H1 (cell line): ENCODE measurements around the gene CALHM2. TPM values are rescaled to one million over a fixed set of nuclear protein-coding genes. Genes with fewer than 3 reads are reported as not detected.

Experiments used
- CEBPB ChIP-seq: IDR thresholded peaks from 2 replicates; pipeline ENCODE4 v1.6.1; 2012; ENCODE audit warnings: low read depth, low read length
- CHD1 ChIP-seq: IDR thresholded peaks from 2 replicates; pipeline ENCODE4 v1.6.1; 2012; ENCODE audit warnings: low read depth, low read length, improper control_type of control experiment
- GTF2F1 ChIP-seq: IDR thresholded peaks from 2 replicates; pipeline ENCODE4 v1.6.1; 2012; ENCODE audit warnings: low read depth, low read length, improper control_type of control experiment, borderline replicate concordance
- HDAC6 ChIP-seq: IDR thresholded peaks from one replicate; pipeline ENCODE4 v1.7.1; 2012; ENCODE audit warnings: low read depth, mild to moderate bottlenecking, inconsistent platforms, low read length, moderate library complexity
- POLR2AphosphoS5 ChIP-seq: IDR thresholded peaks from 2 replicates; pipeline ENCODE4 v1.6.1; 2011; ENCODE audit warnings: low read depth, low read length
- POU5F1 ChIP-seq: IDR thresholded peaks from 2 replicates; pipeline ENCODE4 v1.6.1; 2011; ENCODE audit warnings: low read depth, mild to moderate bottlenecking, low read length, moderate library complexity
- TCF12 ChIP-seq: IDR thresholded peaks from 2 replicates; pipeline ENCODE4 v1.6.1; 2011; ENCODE audit warnings: low read depth, mild to moderate bottlenecking, low read length
- polyA plus RNA-seq, 7 experiments: library from polyadenylated mRNA; depleted of rRNA in 3 of 7; stranded (reverse) in 5 of 7; unstranded in 2 of 7; fragments of >200 nt in 5 of 7; fragments of 200-250 nt in 2 of 7; gene quantifications; 1 replicate in 5 of 7; 2 replicates in 1 of 7; 4 replicates in 1 of 7; pipeline versions ENCODE4 v1.2.1 to v1.2.3, GENCODE V29; 2011 to 2013; ENCODE audit warnings: missing spikeins in 2 of 7, mixed read lengths in 2 of 7
- total RNA-seq: library from RNA; stranded (reverse); fragmentation: NEBNext Ultra II Directional; extraction: Animal tissue kit (Norgen Biotek cat#: 25700); gene quantifications from 2 replicates; pipeline ENCODE4 v1.2.1, GENCODE V29; 2021
- TF ChIP-seq, protein P1 (sequence below): fragments of 300-600 bp; sonication (generic); IDR thresholded peaks from 2 replicates; pipeline ENCODE4 v1.7.1; 2012; ENCODE audit warnings: low read length, moderate library complexity, mild to moderate bottlenecking, inconsistent platforms; ENCODE audit not compliant: insufficient replicate concordance
- TF ChIP-seq, protein P2 (sequence below): IDR thresholded peaks from 2 replicates; pipeline ENCODE4 v1.6.1; 2011; ENCODE audit warnings: low read depth, mild to moderate bottlenecking, low read length; ENCODE audit not compliant: insufficient read depth

Gene CALHM2
- total and polyA plus RNA-seq, 2 of the 8 experiments (the other 6 are each of a cell fraction or from before 2014, with no cell fraction given) = 1.2 to 2.4 TPM

DNA sequence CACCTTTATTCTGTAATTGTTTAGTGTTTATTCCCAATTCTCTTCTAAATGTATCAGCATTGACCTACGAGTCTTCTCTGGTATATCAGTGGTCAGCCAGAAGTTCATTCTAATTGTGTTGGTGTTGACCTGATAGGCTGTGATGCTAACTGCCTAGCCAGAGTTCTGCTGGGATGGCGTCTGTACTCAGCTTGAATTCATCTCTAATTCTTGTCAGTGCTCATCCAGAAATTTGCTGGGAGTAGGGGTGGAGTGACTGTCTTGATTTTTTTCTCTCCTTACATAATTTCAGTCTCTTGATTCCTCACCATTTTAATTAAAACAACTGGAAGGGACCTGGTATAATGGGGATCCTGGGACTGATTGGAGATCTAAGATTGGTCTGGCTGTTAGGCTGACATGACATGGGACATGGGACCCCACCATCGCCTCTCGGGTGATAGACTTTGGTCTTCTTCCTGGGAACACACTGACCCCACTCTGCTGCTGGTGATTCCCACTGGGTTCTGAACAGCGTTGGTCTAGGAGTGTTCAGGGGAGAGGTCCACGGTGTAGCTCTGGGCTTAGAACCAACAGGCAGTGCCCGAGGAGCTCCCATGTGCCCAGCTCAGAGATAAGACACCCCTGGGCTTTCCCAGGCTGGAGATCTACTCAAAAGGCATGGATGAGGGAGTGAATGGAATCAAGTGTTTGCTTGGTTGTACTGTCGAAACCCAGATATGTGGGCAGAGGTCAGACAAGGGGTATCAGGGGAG is 45.2 kb upstream of the CALHM2 start (continued):
- TF ChIP-seq, protein P1, sequence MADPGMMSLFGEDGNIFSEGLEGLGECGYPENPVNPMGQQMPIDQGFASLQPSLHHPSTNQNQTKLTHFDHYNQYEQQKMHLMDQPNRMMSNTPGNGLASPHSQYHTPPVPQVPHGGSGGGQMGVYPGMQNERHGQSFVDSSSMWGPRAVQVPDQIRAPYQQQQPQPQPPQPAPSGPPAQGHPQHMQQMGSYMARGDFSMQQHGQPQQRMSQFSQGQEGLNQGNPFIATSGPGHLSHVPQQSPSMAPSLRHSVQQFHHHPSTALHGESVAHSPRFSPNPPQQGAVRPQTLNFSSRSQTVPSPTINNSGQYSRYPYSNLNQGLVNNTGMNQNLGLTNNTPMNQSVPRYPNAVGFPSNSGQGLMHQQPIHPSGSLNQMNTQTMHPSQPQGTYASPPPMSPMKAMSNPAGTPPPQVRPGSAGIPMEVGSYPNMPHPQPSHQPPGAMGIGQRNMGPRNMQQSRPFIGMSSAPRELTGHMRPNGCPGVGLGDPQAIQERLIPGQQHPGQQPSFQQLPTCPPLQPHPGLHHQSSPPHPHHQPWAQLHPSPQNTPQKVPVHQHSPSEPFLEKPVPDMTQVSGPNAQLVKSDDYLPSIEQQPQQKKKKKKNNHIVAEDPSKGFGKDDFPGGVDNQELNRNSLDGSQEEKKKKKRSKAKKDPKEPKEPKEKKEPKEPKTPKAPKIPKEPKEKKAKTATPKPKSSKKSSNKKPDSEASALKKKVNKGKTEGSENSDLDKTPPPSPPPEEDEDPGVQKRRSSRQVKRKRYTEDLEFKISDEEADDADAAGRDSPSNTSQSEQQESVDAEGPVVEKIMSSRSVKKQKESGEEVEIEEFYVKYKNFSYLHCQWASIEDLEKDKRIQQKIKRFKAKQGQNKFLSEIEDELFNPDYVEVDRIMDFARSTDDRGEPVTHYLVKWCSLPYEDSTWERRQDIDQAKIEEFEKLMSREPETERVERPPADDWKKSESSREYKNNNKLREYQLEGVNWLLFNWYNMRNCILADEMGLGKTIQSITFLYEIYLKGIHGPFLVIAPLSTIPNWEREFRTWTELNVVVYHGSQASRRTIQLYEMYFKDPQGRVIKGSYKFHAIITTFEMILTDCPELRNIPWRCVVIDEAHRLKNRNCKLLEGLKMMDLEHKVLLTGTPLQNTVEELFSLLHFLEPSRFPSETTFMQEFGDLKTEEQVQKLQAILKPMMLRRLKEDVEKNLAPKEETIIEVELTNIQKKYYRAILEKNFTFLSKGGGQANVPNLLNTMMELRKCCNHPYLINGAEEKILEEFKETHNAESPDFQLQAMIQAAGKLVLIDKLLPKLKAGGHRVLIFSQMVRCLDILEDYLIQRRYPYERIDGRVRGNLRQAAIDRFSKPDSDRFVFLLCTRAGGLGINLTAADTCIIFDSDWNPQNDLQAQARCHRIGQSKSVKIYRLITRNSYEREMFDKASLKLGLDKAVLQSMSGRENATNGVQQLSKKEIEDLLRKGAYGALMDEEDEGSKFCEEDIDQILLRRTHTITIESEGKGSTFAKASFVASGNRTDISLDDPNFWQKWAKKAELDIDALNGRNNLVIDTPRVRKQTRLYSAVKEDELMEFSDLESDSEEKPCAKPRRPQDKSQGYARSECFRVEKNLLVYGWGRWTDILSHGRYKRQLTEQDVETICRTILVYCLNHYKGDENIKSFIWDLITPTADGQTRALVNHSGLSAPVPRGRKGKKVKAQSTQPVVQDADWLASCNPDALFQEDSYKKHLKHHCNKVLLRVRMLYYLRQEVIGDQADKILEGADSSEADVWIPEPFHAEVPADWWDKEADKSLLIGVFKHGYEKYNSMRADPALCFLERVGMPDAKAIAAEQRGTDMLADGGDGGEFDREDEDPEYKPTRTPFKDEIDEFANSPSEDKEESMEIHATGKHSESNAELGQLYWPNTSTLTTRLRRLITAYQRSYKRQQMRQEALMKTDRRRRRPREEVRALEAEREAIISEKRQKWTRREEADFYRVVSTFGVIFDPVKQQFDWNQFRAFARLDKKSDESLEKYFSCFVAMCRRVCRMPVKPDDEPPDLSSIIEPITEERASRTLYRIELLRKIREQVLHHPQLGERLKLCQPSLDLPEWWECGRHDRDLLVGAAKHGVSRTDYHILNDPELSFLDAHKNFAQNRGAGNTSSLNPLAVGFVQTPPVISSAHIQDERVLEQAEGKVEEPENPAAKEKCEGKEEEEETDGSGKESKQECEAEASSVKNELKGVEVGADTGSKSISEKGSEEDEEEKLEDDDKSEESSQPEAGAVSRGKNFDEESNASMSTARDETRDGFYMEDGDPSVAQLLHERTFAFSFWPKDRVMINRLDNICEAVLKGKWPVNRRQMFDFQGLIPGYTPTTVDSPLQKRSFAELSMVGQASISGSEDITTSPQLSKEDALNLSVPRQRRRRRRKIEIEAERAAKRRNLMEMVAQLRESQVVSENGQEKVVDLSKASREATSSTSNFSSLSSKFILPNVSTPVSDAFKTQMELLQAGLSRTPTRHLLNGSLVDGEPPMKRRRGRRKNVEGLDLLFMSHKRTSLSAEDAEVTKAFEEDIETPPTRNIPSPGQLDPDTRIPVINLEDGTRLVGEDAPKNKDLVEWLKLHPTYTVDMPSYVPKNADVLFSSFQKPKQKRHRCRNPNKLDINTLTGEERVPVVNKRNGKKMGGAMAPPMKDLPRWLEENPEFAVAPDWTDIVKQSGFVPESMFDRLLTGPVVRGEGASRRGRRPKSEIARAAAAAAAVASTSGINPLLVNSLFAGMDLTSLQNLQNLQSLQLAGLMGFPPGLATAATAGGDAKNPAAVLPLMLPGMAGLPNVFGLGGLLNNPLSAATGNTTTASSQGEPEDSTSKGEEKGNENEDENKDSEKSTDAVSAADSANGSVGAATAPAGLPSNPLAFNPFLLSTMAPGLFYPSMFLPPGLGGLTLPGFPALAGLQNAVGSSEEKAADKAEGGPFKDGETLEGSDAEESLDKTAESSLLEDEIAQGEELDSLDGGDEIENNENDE = no peak
- TF ChIP-seq POU5F1 (no peak), CHD1 (no peak), TCF12 (no peak), CEBPB (no peak), GTF2F1 (no peak), HDAC6 (no peak), POLR2AphosphoS5 (no peak)
- TF ChIP-seq, protein P2, sequence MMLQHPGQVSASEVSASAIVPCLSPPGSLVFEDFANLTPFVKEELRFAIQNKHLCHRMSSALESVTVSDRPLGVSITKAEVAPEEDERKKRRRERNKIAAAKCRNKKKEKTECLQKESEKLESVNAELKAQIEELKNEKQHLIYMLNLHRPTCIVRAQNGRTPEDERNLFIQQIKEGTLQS = no peak
